Activated naive CD4-positive, alpha-beta T cell (primary cell): ENCODE data around the gene HPCAL1.
A peak's percentile ranks its signal among the peaks of the same experiment; 100 is the strongest.
"Not testable (repeated sequence)": the region's sequence is repeated elsewhere in the genome, so short reads cannot be mapped to it uniquely, and the experiment has no call there.

Experiments used
- DNase-seq, 4 experiments: peaks; one replicate each; lab custom pipeline; 2025; lab: John Stamatoyannopoulos, UW

The HPCAL1 gene

DNA sequence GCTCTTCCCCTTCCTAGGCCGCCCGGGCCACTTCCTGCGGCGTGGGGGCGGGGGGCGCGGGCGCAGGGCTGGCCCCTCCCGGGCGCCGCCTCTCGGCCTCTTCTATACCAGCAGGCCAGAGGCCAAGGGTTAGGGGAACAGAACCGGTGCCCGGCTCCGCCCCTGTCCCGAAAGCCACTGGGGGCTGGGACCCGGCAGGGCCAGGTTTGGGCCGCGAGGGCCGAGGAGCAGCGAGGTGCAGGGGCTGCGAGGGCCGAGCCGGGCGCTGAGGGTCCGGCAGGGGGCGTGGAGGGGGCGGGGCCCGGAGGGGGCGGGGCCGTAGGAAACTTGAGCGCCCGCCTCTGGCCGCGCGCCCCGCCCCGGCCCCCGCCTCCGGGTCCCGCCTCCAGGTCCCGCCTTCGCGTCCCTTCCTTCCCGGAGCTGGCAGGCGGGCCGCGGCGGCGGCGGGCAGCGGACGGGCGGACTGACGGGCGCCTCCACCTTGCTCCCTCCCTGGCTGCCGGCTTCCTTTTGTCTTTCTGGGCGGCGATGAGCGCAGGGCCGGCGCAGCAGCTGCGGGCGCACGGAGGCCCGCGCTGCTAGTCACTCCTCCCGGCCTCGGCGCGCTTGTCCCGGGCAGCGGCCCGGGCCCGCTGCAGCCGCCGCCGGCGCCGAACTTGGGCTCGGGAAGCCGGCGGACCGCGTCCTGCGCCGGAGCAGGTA is at the start of gene HPCAL1:
Gene HPCAL1, plus strand, starts transcription at position 426 of the 702 bp plus-strand sequence. CDS start 116,854 bp downstream, outside the sequence.
- peak; percentile 45 to 81 (median 61) for DNase-seq

DNA sequence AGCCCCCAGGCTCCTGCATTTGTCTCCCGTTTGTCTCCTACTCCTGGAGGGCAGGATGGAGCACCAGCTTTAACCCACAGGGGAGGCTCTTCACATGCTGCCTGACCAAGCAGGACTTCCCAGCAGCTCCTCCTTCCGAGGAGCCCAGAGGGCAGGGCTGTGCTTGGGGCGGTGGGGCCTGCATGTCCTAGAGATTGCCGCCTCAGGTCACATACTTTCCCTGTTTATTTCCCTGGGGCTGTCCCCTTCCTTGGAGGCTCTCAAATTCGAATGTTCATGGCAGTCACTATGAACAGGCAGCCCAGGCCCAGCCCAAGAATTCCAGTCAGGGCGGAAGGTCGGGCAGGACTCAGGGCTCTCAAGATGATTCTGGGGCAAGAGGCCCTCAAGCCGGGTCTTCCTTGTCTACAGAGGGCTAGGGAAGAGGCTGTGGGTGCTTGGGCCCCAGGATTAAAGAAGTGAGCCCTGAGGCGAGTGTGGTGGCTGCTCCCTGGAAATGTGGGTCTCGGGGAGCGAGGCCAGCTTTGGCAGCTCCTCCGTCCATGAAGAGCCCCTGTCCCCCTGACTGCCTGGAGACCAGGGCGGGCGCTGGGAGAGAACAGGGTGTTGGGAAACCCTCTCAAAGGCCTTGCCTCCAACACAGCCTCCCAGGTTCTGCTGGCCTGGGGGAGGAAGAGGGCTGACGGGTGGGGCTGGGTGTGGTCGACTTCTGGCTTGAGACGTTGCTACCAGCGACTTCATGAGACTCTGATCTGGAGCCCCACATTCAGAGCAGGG is 48.9 kb upstream of the HPCAL1 start:
- DNase-seq, result no peak

DNA sequence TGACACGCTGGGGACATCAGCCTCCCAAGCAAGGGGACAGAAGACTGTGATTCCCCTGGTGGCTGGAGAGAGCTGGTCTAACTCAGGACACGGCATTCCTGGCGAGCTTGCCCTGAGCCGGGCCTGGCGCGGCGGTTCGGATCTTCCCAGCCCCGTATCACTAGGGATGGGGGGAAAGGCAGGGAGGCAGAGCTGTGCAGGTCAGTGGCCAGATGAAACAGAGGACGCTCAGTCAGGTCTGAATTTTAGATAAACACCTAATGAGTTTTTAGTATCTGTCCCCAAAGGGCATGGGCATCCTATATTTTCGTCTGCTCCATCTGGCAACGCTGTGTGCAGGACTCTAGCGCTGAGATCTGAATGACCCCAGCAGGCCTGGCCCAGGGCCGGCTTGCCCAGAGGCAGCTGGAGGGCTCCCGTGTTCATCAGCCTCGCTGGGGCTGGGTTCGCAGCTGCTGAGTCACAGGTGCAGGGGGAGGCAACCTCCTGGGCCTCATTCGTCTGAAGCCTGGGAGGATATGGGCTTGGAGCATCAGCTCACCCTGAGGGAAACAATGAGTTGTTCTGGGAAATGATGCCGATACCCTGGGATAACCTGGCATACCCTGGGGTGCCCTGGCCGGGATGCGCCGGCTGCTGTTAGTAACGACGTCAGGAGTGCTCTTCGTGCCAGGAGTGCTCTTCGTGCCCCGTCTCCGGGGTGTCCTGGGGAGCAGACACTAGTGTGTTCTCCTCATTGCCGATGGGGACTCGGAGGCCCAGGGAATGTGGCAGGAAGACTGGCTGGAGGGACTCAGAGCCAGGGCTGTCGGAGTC is 48.1 kb upstream of the HPCAL1 start:
- no peak for DNase-seq

DNA sequence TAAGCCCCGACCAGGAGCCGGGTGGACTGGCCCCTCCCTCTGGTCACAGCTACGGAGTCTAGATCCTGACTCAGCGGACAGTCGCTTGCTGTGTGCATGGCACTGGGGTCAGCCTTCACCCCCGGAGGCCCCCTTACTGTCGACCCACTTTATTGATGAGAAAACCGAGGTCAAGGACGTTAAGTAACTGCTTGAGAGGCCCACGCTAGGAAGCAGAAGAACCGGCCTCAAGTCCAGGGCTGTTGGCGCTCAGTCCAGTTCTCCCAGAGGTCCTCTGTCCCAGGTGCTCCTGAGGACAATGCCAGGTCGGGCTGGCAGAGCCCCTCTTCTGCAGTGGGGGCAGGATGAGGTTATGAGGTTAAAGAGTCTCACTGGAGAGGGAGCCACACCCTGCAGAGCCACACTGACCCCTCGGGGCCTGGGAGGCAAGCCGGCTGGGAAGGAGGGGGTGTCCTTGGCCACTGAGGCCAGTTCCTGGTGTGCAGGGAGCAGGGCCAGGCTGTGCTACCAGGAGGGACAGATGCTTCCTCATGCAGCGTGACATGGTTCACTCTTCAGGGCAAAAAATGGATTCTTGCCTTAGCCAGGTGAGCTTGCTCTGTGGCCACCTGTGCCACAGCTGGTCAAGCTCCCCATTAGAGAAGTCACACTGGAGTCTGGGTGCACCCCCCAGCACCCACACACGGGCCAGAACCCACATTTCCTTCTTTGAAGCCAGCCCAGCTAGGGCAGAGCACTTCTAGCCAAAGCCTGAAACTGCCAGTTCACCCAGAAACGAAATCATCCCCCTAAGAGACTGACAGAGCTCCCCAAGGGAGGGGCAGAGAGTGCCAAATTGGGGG is 47.3 kb upstream of the HPCAL1 start:
- no peak for DNase-seq

DNA sequence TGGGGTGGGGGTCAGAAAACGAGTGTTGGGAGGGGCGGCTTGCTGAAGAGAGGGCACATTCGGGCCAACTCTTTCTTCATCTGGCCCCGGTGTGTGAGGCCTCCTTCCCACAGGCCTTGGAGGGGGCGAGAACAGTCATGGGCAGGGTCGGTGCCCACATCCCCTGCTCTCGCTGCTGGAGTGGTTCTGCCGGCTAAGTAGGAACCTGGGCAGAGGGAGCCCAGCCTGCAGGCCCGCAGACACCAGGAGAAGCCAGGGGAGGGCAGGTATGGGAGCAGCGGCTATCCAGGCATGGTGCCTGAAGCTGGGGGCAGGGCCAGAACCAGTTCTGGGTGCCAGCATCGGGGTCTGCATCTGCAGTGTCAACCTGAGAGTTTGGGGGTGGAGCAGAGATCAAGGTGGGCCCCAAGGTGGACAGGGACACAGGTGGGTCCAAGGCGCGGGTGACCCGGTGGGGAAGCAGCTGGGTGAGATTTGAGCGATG is 46.6 kb upstream of the HPCAL1 start:
- DNase-seq, result no peak

DNA sequence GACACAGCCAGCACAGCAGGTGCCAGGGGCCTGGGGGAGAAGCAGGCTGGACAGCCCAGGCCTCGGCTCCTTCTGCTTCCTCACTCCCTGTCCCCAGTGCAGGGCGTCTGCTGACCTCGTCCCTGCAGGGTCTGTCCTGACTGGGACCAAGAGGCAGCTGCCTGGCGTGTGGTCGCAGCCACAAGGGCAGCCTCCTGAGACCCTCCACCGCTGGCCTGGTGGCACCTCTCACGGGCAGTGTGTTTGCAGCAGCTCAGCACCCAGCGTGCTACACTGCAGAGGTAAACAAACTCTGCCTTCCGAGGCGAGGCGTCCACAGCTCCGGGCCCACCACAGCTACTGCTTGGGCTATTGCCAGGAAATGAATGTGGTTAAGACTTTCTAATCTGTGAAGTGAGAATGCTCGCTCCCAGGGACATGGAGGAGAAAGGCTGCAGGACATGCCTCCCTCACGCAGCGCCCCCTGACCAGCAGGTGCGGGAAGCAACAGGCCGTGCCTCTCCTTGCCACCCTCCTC is 46.1 kb upstream of the HPCAL1 start:
- DNase-seq, result no peak

DNA sequence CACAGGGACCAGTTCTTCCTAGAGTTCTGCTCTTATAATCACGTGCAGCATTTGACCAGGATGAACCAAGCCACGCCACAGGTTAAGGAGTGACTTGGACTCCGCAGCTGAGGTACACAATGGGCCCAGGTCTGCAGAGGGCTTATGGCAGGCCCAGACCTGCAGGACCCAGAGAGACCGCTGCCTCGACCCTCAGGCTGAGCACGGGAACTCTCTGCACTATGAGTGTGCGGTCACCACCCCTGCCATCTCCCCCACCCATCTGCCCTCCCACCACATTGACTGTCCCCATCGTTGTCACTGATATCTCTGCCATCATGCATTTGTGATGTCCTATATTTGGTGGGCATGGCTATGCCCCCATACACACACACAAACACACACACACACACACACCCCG is 45.7 kb upstream of the HPCAL1 start:
- no peak for DNase-seq

DNA sequence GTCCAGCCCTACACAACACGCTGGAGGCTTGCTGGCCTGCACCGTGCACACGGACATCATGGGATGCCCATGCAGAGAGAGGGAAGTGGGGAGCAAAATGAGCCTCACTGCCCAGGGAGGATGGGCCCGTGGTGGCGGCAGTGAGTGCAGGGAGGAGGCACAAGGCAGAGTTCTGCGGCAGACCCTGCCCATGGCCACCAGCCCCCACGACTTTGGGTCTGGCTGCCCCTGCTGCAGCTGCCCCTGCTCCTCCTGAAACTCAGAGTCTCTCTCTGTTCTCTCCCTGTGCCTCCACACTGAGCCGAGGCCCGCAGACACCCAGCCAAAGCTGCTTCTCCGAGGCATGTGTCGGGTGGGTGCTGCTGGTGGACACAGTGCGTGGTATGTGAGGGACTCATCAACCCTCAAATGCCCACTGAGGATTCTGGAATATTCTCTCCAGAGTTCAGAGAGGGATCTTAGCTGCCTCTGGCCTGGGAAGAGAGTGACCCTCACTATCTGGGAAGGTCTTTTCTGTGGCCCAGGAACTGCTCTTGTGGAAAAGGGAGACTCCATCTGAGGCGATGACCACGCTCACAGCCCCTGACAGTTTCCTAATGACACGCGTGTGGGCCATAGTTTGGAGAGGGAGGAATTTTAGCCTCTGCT is 45.1 kb upstream of the HPCAL1 start:
- DNase-seq, result no peak

DNA sequence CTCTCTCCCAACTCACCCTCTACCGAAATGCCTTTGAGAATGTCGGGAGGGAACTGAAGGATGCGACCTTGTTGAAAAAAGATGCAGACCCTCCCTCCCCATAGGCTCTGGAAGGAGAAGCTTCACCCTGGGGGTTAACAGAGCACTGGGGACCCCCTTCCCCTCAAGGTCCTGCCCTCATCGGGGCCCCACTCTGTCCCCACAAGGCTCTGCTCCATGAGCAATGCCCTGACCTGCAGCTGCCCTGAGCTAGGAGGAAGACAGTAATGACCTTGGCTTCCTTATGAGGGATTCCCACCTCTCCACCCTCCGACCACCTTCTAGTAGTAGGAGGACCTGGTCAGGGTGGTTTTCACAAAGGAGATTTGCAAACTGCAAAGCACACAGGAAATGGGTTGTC is 44.4 kb upstream of the HPCAL1 start:
- DNase-seq, result no peak

DNA sequence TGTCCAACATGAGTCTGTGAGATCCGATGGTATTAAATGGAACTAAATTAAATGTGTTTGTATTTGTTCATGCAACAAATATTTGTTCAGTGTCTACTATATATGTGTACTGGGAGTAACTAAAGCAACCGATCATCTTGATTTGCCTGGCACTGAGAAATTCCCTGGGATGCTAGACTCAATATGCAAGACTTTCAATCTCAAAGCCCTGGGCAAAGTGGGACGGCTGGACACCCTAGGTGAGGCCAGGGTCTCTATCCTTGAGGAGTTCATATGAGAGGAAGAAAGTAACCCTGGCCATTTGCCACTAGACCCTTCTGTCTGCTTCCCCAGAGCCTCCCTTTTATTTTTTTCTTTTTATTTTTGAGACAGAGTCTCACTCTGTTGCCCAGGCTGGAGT is 44.0 kb upstream of the HPCAL1 start:
- no peak for DNase-seq

DNA sequence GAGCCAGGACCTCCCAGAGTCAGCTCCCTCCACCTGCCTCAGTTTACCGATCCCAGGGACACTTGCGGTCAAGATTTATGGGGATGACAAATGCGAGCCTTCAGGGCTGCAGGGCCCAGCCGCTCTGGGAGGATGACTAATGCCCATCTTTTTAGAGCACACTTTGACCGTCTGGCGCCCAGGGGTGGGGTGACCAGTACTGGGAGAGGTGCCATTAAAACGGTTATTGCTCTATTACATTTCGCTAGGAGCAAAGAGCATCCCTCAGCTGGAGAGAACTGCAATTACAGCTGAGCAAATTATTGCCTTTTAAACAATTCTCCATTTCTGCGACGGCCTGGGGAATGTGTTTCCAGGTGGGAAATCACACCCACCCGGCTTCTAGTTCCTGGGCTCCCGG is 42.6 kb upstream of the HPCAL1 start:
- DNase-seq, result no peak

DNA sequence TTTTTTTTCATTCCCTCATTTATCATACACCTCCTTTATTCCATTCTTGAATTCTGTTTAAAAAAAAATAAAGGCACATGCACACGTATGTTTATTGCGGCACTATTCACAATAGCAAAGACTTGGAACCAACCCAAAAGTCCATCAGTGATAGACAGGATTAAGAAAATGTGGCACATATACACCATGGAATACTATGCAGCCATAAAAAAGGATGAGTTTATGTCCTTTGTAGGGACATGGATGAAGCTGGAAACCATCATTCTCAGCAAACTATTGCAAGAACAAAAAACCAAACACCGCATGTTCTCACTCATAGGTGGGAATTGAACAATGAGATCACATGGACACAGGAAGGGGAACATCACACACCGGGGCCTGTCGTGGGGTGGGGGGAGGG is 39.2 kb upstream of the HPCAL1 start:
- not testable (repeated sequence) for DNase-seq

DNA sequence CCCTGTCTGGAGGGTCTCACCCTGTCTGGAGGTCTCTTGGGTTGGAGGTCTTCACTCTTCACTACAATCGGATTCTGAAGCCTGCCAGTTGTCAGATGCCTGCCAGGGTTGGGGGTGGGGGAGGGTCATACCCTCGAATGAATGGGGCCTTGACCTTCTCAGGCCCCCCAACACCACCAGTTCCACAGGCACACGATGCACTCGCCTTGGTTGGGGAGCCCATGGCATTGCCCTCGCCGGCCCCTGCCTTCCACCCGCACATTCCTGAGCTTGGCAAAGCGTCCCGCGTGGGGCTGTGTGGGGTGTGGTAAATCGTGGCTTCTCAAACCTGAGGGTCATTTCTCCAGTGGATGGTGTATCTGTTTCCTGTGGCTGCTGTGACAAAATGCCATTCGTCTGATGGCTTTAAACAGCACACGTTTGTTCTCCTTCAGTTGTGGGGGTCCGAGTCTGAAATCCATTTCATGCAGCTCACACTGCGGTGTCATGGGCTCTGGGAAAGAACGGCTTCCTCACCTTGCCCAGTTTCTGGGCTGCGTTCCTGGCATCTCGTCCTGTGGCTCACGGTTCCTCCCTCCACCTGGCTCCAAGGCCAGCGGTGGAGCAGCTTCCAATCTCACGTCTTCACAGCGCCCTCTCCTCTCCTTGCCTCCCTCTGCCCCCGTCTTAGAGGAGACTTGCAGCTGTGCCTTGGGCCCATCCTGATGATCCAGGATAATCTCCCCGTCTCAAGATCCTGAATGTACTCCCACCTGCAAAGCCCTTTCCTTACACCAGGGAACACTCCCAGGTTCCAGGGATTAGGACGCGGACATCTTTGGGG is 38.0 kb upstream of the HPCAL1 start:
- no peak for DNase-seq

DNA sequence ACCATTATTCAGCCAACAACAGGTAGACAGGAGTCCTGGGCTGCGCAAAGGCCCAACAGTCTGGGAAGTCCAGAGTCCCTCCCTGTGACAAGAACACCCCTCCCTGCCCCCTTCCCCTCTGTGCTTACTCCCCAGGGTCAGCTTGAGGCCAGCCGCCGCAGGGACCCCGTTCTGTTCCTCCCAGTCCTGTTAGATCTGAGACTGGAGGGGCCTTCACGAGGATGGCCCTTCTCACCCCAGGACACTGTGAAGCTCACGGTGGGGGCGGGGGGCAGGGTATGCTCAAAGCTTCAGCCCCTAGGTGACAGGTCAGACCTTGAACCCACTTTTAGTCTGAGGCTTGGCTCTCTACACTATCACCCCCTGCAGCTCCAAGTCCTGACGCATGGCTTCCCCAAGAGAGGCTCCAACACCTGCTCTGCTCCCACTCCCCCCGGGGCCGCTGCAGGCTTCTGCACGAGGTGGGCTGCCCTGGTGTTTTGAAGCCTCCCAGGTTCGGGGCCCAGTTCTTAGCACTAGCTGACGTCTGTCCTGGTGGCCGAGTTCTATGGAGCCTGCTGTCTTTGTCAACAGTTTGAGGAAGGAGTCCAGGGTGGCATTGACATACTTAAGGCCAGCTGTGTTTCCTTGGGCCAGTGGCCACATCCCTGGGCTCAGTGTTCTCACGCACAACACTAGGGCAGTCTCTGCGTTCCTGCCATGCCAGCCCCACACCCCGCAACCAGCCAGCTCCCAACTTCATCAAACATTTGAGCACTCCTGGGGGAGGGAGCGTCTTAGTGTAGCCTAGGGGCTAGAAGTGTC is 37.2 kb upstream of the HPCAL1 start:
- no peak for DNase-seq

DNA sequence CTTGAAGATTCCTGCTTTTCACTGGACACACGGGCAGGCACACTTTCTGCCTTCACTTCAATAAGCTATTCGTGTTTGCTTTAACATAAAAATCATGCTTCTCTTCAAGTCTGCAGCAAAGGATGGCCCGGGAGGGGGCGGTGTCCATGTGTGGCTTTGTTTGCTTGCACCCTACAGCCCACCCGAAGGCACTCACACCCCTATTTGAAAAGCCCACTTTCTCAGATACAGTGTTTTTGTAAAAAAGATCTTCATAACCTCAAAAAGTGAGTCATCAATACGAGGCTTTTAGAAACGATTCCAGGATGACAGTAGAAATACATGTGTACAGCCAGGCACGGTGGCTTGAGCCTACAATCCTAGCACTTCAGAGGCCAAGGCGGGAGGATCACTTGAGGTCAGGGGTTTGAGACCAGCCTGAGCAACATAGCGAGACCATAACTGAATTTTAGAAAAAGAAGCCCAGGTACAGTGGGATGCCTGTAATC is 36.5 kb upstream of the HPCAL1 start:
- no peak for DNase-seq

DNA sequence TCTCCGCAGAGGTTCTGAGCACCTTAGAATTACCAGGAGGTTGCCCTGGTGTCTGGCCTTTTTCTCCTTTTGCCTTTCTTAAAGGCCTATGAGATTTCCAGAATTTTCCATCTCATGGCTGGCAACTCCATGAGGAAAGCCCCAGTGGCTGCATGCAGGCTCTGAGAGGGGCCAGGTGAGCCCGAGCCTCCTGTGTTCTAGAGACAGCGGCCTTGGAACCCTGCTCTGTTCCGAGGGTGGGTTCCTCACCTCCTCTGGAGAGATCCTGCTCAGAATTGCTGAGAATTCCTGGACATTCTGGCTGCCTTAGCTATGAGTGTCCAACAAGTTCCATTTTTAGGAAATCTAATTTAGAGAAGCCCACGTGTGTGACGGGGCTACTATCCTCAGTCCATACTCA is 35.7 kb upstream of the HPCAL1 start:
- no peak for DNase-seq

DNA sequence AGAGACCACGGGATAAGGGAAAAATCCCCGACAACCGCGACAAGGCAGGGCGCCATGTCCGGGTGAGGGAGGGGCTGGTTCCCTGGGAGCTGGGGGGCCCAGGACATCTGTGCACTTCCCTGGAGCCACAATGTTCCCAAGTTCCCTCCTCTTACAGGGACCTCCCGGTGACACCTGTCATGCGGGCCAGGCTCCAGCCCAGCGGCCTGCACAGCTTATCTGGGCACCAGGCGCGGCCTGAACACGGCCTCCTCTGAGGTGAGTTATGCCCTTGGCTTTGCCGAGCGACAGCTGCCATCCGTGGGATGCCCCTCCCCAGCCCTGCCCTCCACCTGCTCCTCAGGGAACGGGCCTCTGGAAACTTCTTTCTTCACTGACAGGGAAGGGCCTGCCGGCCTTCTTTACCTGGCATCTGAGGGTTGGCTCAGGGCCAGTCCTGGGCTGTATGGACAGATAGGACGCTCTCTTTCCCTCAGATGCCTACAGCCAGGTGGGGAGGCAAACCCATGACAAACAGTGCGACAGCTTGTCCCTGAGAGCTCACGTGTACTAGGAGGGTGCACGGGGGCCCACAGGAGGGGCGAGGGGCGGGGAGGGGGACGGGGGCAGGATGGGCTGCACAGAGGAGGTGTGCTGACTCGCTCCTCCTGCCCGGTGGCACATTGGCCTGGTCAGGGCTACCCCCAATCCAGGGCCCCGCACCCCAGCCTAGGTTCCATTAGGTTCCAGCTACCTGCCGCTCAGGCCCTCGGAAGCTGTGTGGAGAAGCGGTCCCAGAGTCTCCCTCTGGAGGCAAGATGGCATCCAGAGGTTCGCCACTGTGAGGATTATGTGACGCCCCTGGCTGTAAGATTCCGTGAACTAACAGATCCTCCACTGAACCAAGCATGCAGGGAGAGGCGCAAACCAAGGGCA is 34.9 kb upstream of the HPCAL1 start:
- DNase-seq, result no peak

DNA sequence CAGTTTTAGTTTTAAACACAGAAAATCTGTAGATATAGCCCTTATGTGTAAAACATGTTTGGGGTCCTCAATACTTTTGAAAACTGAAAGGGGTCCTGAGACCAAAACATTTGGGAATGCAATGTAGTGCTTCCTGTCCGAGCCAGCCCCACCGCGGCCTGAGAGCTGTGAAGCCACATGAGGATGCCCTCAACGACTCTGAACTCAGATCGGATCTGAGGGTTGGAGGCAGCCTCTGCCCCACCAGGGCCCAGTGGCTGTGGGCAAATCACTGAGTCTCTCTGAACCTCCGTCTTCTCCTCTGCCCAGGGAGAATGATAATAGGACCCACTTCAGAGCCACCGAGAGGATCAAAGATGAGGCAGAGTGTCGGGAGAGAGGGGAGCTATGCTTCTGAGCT is 33.4 kb upstream of the HPCAL1 start:
- no peak for DNase-seq
